Suprapubic skin (tissue), 3 donors: ENCODE results near the gene SLC25A17.

Experiments used
- EP300 ChIP-seq: sonication (generic); formaldehyde crosslinking; IDR thresholded peaks from one replicate; pipeline ENCODE4 v1.6.1; 2017; ENCODE audit warnings: antibody characterized with exemption
- TF ChIP-seq, protein P1 (sequence below), 2 donors: fragments of 200-600 bp in 1 of 2; fragments of 450-650 bp in 1 of 2; sonication (generic) in 1 of 2; IDR thresholded peaks; one replicate each; pipeline ENCODE4 v1.5.1; 2016 to 2019; ENCODE audit warnings: antibody characterized with exemption in 2 of 2, mild to moderate bottlenecking in 1 of 2, moderate library complexity in 1 of 2

DNA sequence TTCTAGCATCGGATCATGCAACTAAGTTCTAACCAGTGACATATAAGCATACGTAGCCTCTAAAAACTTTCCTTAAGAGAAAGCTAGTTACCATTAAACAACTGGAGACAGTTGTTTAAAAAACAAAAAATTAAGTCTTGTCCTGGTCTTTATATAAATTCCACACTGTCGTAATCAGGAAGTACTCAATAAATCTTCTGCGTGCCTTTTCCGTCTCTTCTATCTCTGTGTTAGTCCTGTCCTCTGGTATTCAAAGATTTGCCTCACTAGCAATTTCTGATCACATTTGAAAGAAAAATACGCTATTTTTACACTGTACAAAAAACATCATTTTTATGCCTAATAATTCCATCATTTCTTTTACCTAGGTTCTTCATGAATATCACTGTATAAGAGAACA is 10.0 kb upstream of the SLC25A17 start:
- TF ChIP-seq, protein P1, sequence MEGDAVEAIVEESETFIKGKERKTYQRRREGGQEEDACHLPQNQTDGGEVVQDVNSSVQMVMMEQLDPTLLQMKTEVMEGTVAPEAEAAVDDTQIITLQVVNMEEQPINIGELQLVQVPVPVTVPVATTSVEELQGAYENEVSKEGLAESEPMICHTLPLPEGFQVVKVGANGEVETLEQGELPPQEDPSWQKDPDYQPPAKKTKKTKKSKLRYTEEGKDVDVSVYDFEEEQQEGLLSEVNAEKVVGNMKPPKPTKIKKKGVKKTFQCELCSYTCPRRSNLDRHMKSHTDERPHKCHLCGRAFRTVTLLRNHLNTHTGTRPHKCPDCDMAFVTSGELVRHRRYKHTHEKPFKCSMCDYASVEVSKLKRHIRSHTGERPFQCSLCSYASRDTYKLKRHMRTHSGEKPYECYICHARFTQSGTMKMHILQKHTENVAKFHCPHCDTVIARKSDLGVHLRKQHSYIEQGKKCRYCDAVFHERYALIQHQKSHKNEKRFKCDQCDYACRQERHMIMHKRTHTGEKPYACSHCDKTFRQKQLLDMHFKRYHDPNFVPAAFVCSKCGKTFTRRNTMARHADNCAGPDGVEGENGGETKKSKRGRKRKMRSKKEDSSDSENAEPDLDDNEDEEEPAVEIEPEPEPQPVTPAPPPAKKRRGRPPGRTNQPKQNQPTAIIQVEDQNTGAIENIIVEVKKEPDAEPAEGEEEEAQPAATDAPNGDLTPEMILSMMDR (IDR thresholded peaks at IDR 0.05): no peak
- TF ChIP-seq EP300: no peak
